NCI-H2196 (cell line): ENCODE data around the gene FAM13A.

Experiments
- DNase-seq: peaks from one replicate; lab custom pipeline; 2025; ENCODE audit not compliant: unreplicated experiment; lab: John Stamatoyannopoulos, UW

FAM13A gene

GRCh38 chr4:88792821-88793220 lies 264.2 kb downstream of the FAM13A start:
- no peak for DNase-seq

GRCh38 chr4:88792268-88792781 lies 264.7 kb downstream of the FAM13A start:
- DNase-seq, result no peak

- no peak for DNase-seq
These were observed 265.7 kb downstream of the FAM13A start for GRCh38 chr4:88791274-88791673.

GRCh38 chr4:88788895-88789294 lies 268.1 kb downstream of the FAM13A start:
- DNase-seq, result no peak

- no peak for DNase-seq
These were observed 268.6 kb downstream of the FAM13A start for GRCh38 chr4:88788424-88788823.

- no peak for DNase-seq
These were observed 271.0 kb downstream of the FAM13A start for GRCh38 chr4:88786011-88786410.

GRCh38 chr4:88780389-88780788 lies 276.6 kb downstream of the FAM13A start:
- no peak for DNase-seq

- DNase-seq, result no peak
These were observed 277.6 kb downstream of the FAM13A start for GRCh38 chr4:88779431-88779830.

GRCh38 chr4:88775529-88775928 lies 281.5 kb downstream of the FAM13A start:
- DNase-seq, result no peak

GRCh38 chr4:88775026-88775425 lies 282.0 kb downstream of the FAM13A start:
- DNase-seq, result no peak

GRCh38 chr4:88771883-88772450 lies 285.0 kb downstream of the FAM13A start:
- peak; percentile 8 for DNase-seq

GRCh38 chr4:88765729-88766128 lies 291.3 kb downstream of the FAM13A start:
- DNase-seq, result no peak

GRCh38 chr4:88763075-88763474 lies 293.9 kb downstream of the FAM13A start:
- no peak for DNase-seq

- no peak for DNase-seq
These were observed 295.0 kb downstream of the FAM13A start for GRCh38 chr4:88761861-88762523.

GRCh38 chr4:88761342-88761741 lies 295.6 kb downstream of the FAM13A start:
- DNase-seq, result no peak

GRCh38 chr4:88759895-88760290 lies 297.1 kb downstream of the FAM13A start:
- no peak for DNase-seq

- DNase-seq, result no peak
These were observed 297.7 kb downstream of the FAM13A start for GRCh38 chr4:88759039-88759894.

- no peak for DNase-seq
These were observed 298.7 kb downstream of the FAM13A start for GRCh38 chr4:88758264-88758663.

- no peak for DNase-seq
These were observed 299.2 kb downstream of the FAM13A start for GRCh38 chr4:88757776-88758175.

GRCh38 chr4:88757067-88757466 lies 299.9 kb downstream of the FAM13A start:
- no peak for DNase-seq

GRCh38 chr4:88756149-88756548 lies 300.8 kb downstream of the FAM13A start:
- no peak for DNase-seq

- no peak for DNase-seq
These were observed 301.5 kb downstream of the FAM13A start for GRCh38 chr4:88755454-88755853.
